DLD1 (cell line): ENCODE results near the gene UNC5A.

Experiments used
- in situ Hi-C: cut with HindIII; loops from 2 replicates; pipeline ENCODE4 v1.10.0; 2017; ENCODE audit warnings: low sequenced_read_pairs

The UNC5A gene

GRCh38 chr5:176877793-176878331 is 67.5 kb downstream of the UNC5A start:
- in situ Hi-C loops = no loop called here

GRCh38 chr5:176878463-176878862 is 68.1 kb downstream of the UNC5A start:
- in situ Hi-C loops = no loop called here

DNA sequence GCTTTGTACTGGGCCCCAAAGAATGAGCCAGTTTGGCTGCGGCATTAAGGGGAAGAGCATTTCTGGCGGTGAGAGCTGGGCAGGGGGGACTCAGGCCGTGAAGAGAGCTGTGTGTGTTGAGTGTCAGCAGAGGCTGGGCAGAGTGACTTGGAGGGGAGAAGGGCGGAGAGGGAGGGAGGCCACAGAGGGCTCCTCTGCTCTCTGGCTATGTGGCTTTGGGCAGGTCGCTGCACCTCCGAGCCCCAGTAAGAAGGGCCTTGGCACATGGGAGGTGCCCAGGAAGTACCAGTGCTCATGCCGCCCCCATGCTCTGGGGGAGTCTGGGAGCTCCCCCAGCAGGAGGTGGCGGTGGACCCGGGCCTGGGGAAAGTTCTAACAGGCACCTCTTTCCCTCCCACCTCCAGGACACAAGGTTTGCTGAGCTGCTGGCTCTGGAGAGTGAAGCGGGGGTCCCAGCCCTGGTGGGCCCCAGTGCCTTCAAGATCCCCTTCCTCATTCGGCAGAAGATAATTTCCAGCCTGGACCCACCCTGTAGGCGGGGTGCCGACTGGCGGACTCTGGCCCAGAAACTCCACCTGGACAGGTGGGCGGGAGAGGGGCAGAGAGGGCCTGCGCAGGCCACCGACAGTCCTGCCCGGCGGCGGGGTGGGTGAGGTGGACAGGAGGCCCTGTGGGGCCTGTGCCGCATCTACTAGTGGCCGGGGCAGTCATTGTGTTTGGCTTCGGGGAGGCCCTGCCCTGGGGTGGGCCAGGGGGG is 68.7 kb downstream of the UNC5A start:
- in situ Hi-C loops = no loop called here

GRCh38 chr5:176879663-176880361 is 69.5 kb downstream of the UNC5A start:
- in situ Hi-C loops = no loop called here

GRCh38 chr5:176880366-176881020 is 70.1 kb downstream of the UNC5A start:
- in situ Hi-C loops = no loop called here

DNA sequence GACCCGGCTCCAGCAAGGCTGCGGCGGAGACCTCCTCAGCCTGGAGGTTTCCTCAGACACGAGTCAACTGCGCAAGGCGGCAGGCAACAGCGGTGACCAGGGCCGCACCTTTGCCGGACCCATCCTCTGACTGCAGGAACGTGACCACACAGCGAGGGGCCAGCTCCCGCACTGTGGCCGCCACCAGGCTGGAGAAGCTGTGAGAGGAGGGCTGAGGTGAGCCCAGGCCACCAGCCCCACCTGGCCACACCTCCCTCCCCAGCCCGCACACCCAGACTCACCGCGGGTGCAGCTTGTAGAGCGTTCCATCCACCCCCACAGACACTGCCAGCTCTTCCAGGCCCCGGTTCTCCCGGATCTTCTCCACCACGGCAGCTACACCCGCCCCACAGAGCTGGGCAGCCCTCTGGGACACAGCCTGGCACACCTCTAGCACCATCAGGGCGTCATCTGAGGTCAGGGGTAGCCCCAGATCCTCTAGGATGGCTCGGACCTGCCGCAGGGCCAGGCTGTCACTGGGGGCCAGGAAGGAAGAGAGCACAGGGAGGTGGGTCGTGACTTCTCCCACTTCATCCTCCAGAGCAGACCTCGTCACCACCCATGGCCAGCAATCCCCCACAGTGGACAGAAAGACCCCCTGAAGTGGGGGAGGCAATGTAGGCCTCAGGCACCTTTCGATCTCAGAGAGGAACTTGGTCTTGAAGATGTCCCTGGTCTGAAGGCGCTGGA is 70.8 kb downstream of the UNC5A start:
- in situ Hi-C loops = no loop called here

GRCh38 chr5:176881816-176882566 is 71.6 kb downstream of the UNC5A start:
- in situ Hi-C loops = no loop called here

DNA sequence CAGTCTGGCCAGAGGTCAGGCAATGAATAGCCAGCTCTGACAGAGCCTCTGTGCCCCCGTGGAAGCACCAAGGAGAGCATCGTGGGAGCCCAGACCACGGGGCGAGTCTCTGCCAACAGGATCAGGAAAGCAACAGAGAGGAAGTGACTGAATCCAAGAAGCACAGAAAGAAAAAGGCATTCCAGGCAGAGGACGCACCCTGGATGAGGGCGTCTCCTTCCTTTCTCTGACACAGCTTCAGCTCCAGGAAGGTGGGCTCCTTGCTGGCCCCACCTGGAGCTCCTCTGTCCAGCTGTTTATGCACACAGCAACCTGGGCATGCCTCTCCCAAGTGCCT is 72.2 kb downstream of the UNC5A start:
- in situ Hi-C loops = no loop called here

DNA sequence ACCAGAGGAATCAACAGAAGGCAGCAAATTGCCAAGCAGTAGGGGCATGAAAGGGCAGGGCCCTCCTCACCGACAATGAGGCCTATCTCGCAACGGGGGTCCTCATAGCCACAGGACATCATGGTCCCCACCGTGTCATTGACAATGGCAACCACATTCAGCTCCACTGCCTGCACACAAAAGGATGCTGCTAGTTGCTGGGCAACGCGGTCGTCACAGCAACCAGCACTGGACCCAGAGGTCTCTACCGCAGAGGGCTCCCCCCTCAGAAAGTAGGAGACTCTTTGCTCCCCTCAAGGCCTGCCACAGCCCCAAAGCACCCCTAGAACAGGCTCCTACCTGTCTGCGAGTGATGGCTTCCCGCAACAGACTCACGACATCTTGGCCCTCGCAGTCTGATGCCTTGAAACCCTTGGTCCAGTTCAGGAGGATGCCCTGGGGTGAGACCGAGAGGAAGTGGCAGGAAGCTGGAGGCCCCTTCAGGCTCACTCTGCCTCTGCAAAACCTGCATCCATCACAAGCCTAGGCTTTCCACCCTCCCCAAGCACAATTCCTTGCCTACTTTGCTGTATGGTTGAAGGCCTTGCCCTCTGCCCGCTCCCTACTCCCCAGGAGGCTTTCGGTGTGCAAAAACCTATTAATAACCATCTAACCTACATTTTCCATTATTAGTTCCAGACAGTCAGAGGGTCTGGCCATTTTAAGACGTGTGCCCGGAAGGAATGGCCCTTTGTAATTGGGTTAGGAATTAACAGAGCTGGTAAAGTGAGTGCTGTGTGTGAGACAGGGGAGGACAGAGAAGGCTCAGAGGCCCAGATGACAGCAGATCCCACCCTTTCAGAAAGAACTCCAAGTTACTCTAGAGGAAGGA is 73.6 kb downstream of the UNC5A start:
- in situ Hi-C loops = no loop called here

- in situ Hi-C loops = no loop called here
Observed at GRCh38 chr5:176884571-176884890, 74.2 kb downstream of the UNC5A start.

DNA sequence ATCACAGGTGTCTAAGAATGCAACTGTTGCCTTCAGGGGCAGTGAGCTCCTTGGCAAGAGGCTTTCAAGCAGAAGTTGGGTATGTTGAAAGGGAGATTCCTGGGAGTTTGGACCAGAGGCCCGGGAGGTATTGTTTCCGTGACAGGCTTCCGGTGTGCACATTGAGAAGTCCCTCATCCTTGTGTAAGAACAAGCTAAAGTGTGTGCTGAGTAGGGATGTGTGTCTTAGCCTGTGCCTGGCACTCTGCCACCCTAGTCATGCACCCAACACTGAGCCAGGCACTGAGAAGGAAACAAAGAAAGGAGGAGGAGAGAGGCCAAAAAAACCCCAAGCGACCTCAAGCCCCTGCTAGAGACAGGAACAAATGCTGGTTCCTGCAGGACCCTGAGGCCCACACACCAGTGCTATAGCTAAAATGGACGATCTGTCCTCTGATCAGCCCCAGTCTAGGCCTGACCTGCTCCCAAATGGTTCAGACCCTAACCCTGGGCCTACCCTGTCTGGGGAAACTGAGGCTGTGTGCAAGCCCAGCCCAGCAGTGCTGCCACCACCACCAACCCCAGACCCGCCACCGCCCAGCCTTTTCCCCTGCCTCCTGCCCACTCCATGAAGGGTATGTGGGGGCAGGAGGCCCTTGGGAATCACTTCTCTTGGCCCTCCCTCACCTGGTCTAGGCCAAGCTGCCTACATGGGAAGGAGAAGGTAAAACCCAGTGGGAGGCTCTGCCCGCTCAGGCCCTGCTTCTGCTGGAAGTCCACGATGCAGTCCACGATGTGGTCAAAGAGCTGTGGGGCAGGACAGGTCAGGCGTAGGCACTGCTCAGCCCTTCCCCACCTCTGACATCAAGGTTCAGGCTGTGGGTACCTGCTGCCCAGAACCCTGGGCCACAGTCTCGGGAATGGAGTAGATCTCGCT is 76.2 kb downstream of the UNC5A start:
- in situ Hi-C loops = no loop called here

- in situ Hi-C loops = no loop called here
Observed at GRCh38 chr5:176887252-176887849, 77.0 kb downstream of the UNC5A start.

DNA sequence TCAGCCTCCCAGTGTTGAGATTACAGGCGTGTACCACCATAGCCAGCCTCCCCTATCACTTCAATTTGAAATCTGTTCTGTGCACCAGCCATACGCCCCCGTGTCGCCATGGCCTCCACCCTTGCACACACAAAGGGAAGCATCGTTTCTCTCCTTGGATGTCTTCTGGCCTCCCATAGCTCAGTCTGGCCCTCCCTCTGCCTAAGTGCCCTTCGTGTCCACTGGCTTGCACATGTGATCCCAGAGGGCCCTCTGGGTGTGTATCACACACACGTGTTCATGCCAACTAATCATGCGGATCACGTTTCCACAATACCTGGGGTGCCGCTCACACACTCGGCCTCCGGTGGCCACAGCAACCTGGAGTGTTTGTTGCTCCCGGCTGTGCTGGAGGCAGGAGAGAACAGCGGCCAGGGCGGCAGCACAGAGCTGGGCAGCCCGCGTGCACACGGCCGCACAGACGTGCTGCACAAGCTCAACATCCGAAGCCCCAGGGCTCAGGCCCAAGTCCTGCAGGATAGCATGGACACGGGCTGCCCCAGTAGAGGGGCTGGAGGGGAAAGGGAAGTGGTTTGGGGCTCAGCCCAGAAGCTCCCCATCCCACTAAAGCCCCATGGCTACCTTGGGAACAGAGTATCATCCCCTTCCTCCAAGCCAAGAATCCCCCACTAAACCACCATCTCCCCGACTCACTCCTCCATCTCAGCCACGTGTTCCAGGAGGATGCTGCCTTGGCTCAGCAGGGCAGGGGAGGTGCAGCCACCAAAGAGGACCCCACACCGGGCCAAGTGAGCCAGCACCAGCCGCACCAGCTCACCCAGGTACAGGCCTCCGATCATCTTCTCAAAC is 77.9 kb downstream of the UNC5A start:
- in situ Hi-C loops = no loop called here

GRCh38 chr5:176888865-176889165 is 78.5 kb downstream of the UNC5A start:
- in situ Hi-C loops = no loop called here

GRCh38 chr5:176889321-176890280 is 79.2 kb downstream of the UNC5A start:
- in situ Hi-C loops = no loop called here
